Neutrophil (primary cell): Measurements from ENCODE around the gene ZBTB7A.

Experiments used
- H3K27ac ChIP-seq: fragments of 200-600 bp; sonication (generic); 2 replicates; pipeline ENCODE4 v1.5.1; 2016; ENCODE audit warnings: mild to moderate bottlenecking, moderate library complexity
- H3K27me3 ChIP-seq: fragments of 200-600 bp; sonication (generic); 2 replicates; pipeline ENCODE4 v1.6.0; 2016; ENCODE audit warnings: mild to moderate bottlenecking
- H3K36me3 ChIP-seq: fragments of 200-600 bp; sonication (generic); 2 replicates; pipeline ENCODE4 v1.5.1; 2017
- H3K4me1 ChIP-seq, 2 experiments: fragments of 200-600 bp in 1 of 2; sonication (generic) in 1 of 2; 1 replicate in 1 of 2; 2 replicates in 1 of 2; pipeline versions ENCODE4 v1.5.1 to v1.6.1; 2013 to 2016; ENCODE audit warnings: low read depth in 1 of 2, low read length in 1 of 2, mild to moderate bottlenecking in 1 of 2, moderate library complexity in 1 of 2; ENCODE audit not compliant: control insufficient read depth in 1 of 2, insufficient read depth in 1 of 2
- H3K4me3 ChIP-seq, 2 experiments: fragments of 200-600 bp in 1 of 2; sonication (generic) in 1 of 2; 1 replicate in 1 of 2; 2 replicates in 1 of 2; pipeline ENCODE4 v1.5.1; 2013 to 2016; ENCODE audit warnings: low read depth in 1 of 2, low read length in 1 of 2, mild to moderate bottlenecking in 1 of 2, moderate library complexity in 1 of 2
- H3K9me3 ChIP-seq: fragments of 200-600 bp; sonication (generic); 2 replicates; pipeline ENCODE4 v1.5.1; 2016
- TF ChIP-seq, protein P1 (sequence below): fragments of 200-600 bp; sonication (generic); IDR thresholded peaks from 2 replicates; pipeline ENCODE4 v1.5.1; 2016; ENCODE audit warnings: antibody characterized with exemption

ZBTB7A gene

DNA sequence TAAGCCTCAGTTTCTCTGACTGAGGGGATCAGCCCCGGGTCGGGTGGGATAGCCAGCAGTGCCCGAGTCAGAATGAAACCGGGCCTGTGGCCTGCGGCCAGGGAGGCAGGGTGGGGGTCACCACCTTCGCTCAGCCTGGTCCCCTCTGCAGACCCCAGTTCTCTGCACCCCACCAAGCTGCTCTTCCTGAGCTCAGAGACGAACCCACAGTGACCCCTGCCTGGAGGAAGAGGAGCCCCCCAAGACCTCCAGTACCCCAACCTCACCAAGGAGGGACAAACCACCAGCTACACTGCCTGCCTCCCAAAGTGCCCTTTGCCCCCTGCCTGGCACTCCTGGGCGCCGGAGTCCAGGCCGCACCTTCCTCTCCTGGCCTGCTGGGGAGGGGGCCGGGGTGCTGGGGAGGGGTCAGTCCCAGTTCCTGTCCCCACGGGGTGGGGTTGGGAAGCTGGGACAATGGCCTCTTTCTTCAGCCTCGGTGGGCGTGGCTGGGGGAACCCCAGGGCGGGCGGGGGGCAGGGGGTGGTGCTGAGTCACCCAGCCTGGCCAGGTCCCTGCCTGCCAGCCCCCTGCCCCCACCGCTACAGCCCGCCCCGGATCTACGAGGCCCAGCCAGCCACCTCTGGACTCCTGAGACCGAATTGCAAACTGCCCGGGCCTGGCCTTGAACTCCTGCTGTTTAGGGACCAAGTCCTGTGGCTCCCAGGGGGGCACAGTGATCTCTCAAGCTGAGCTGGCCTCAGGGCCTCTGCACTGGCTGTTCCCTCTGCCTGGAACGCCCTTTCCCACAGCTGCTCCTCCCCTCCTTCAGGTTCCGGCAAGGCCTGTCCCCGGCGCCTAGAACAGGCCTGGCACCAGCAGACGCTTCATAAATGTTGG is 14.3 kb downstream of the ZBTB7A start:
- no peak overlapping the region for H3K4me3 ChIP-seq
- no peaks in the 10 kb centered on the region for H3K27me3 ChIP-seq
- H3K36me3 ChIP-seq: peaks cover 78% of the 10 kb centered on the region
- no peaks in the 10 kb centered on the region for H3K9me3 ChIP-seq
- H3K27ac ChIP-seq: peak overlapping the region; percentile 58
- TF ChIP-seq, protein P1, sequence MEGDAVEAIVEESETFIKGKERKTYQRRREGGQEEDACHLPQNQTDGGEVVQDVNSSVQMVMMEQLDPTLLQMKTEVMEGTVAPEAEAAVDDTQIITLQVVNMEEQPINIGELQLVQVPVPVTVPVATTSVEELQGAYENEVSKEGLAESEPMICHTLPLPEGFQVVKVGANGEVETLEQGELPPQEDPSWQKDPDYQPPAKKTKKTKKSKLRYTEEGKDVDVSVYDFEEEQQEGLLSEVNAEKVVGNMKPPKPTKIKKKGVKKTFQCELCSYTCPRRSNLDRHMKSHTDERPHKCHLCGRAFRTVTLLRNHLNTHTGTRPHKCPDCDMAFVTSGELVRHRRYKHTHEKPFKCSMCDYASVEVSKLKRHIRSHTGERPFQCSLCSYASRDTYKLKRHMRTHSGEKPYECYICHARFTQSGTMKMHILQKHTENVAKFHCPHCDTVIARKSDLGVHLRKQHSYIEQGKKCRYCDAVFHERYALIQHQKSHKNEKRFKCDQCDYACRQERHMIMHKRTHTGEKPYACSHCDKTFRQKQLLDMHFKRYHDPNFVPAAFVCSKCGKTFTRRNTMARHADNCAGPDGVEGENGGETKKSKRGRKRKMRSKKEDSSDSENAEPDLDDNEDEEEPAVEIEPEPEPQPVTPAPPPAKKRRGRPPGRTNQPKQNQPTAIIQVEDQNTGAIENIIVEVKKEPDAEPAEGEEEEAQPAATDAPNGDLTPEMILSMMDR: no peak
- peaks cover 6 to 10% of the 10 kb centered on the region in 2 experiments for H3K4me1 ChIP-seq

DNA sequence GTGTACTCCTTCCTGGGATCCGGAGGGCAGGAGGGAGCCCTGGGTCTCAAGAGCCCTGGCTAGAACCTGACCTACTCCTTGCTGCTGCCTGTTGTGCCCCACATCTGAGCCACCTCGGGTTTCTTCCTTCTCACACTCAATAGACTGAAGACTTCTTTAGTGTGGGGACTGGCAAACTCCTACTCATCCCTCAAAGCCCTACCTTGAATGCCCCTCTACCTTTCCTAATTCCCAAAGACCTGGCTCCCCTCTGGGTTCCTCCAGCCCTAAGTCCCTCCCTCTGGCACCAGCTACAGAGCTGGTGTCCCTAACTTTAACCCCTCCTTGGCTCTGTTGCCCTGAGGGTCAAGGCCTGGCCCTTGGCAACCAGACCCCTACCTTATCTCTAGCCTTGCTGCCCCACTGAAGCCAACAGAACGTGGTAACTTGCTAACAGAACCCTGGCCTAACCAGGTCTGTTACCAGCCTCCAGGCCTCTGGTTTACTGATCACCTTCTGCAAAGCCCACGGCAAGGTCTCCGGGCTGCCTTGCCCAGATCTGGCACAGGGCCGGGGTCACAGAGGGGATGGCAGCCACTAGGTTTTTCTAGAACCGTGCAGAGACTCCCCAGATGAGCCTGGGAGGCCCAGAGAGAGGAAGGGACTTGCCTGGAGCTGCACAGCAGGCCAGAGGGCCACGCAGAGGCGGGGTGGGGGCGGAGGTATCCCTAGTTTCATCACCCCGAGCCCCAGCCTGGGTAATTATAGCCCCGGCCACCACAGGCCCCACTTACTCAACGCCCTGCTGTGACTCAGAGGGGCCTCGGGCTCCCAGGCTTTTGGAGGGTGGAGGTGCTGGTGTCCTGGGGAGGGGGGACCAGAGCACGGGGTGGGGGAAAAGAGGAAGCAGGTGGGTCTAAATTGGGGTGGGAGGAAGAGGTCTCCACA is 15.3 kb downstream of the ZBTB7A start:
- H3K4me1 ChIP-seq: peaks cover 6 to 10% of the 10 kb centered on the region in 2 experiments
- H3K27me3 ChIP-seq: no peaks in the 10 kb centered on the region
- peak overlapping the region; percentile 58 for H3K27ac ChIP-seq
- no peak overlapping the region for H3K4me3 ChIP-seq
- TF ChIP-seq, protein P1: no peak
- H3K36me3 ChIP-seq: peaks cover 83% of the 10 kb centered on the region
- H3K9me3 ChIP-seq: no peaks in the 10 kb centered on the region

DNA sequence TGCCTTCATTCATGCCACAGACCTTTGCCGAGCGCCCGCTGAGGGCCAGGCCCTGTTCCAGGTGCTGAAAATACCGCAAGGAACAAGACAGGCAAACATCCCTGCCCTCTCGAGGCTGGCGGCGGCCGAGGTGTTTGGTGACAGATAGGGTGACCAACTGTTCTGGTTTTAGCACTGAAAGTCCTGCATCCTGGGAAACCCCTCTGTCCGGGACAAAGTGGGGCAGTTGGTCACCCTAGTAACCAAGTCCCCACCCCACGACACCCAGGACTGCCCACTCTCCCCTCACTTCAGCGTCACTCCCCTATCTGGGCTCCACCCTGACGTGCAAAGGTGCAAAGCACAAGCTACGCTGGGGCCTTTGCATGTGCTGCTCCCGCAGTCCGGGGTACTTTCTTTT is 17.3 kb downstream of the ZBTB7A start:
- TF ChIP-seq, protein P1: no peak
- Histone ChIP-seq H3K9me3 (no peaks in the 10 kb centered on the region), H3K4me1 (peaks cover 6 to 10% of the 10 kb centered on the region in 2 experiments), H3K4me3 (no peak overlapping the region), H3K27me3 (no peaks in the 10 kb centered on the region), H3K27ac (peak overlapping the region; percentile 8), H3K36me3 (peaks cover 82% of the 10 kb centered on the region)

DNA sequence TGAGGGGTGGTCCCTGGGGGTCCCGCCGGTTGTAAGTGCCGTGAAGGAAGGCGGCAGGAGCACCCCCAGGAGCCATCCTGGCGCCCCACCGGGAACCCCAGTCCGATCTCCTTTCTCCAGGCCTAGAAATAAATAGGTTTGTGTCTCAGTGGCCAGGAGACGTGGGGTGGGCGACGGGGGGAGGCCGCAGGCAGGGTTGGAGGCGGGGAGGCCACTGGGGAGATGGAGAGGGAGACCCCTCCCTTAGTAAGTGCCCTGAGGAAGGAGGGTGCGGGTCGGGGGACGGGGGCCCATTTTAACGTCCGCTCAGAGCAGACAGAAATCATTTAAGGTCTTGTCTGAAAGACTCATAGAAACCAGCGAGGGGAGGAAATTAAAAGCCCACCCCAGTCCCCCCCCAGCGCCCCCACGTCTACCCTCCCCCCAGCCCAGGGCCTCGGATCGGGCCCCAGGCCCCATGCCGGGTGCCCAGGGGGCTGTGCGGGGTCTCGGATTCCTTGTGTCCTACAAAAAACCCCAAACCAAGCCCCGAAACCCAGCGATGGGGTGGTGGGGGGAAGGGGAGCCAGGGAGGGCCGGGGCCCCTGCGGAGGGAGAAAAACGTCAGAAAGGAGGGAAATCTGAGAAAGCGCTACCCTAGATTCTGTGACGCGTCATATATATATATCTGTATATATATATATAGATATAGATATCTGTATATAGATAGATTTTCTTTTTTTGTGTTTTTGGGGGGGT is 19.6 kb downstream of the ZBTB7A start:
- Histone ChIP-seq H3K4me3 (no peak overlapping the region), H3K9me3 (no peaks in the 10 kb centered on the region), H3K27ac (no peak overlapping the region), H3K4me1 (peaks cover 0 to 3% of the 10 kb centered on the region in 2 experiments), H3K27me3 (no peaks in the 10 kb centered on the region), H3K36me3 (peaks cover 64% of the 10 kb centered on the region)
- TF ChIP-seq, protein P1: no peak

DNA sequence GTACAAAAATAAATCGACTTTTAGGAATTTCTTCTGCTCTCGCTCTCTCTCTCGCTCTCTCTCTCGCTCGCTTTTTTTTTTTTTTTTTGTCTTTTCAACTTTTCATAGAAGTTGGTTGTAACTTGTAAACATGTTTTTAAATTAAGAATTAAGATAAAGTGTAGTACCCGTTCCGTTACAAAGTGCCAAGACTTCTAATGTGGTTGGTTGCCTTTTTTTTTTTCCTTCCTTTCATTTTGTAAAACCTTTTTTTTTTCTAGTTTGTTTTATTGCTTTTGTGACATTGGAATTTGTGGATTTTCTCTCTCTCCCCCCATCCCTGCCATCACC is 20.4 kb downstream of the ZBTB7A start:
- Histone ChIP-seq H3K36me3 (peaks cover 64% of the 10 kb centered on the region), H3K9me3 (no peaks in the 10 kb centered on the region), H3K27me3 (no peaks in the 10 kb centered on the region), H3K4me1 (no peaks in the 10 kb centered on the region), H3K4me3 (no peak overlapping the region), H3K27ac (no peak overlapping the region)
- TF ChIP-seq, protein P1: no peak
